Measurements from ENCODE around the gene NDUFAF2. TPM values are rescaled to one million over a fixed set of nuclear protein-coding genes. Genes with fewer than 3 reads are reported as not detected.
A peak's percentile ranks its signal among the peaks of the same experiment; 100 is the strongest.

NDUFAF2 gene
- total and polyA plus RNA-seq, 2 of the 13 experiments (the other 11 are each of a cell fraction or from before 2014, with no cell fraction given), result 34.0 to 78.4 TPM

DNA sequence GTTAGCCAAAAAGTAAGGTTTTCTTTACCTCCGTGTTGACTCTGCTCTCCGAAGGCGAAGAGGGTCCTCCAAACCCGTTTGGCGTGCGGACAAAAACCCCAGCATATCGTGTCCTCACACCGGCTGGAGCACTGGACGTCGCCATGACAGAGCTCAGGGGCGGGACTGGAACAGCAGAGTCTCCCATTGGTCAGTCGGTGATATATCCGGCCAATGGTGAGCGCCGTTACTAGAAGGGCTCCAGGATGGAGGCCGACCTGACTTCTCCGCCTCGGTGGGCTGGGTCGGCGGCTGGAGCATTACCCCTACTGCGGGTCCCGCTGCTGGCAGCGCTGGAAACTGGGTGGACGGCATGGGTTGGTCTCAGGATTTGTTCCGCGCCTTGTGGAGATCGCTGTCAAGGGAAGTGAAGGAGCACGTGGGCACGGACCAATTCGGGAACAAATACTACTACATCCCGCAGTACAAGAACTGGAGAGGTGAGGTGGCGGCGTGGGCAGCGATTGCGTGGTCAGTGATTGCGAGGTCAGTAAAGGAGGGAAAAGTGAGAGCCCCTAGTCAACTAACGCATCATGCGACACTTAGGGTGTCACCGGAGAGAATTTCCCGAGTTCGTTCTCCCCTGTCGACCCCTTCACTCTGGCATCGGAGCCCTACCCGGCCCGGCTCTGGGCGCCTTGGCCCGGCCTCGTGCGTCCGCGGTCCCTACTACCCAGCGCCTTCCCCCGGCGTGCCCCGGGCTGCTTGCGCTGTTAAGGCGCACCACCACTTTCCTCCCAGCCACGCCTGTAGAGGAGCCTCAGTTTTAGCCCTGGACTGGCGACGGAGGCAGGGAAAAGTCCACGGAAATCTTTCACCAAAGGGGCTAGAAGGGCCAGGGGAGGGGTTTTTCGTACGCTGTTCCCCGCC is at the start of gene NDUFAF2, which contains the start of gene ERCC8 (continued):
- peak; percentile 73 for TF ChIP-seq TBX2 (CRISPR knock-in tag; IDR thresholded peaks at IDR 0.05; ENCODE audit: borderline replicate concordance)
- peak; percentile 30; the same call in 1 of the 2 replicates for TF ChIP-seq RFX1 (IDR thresholded peaks at IDR 0.05)
- peak; percentile 7; the same call in 1 of the 2 replicates for TF ChIP-seq ZNF768 (CRISPR knock-in tag; IDR thresholded peaks at IDR 0.05)
- no peak for TF ChIP-seq ZNF552 (CRISPR knock-in tag; IDR thresholded peaks at IDR 0.05; ENCODE audit: borderline replicate concordance)
- TF ChIP-seq THYN1 (CRISPR knock-in tag; IDR thresholded peaks at IDR 0.05; ENCODE audit: borderline replicate concordance, low read depth), result no peak
- no peak for TF ChIP-seq ZNF367 (CRISPR knock-in tag; IDR thresholded peaks at IDR 0.05; ENCODE audit: borderline replicate concordance)
- TF ChIP-seq SRF (IDR thresholded peaks at IDR 0.05; ENCODE audit: low read depth, low read length), result no peak
- TF ChIP-seq ZNF205 (CRISPR knock-in tag; IDR thresholded peaks at IDR 0.05), result no peak
- no peak for TF ChIP-seq NR2F6 (IDR thresholded peaks at IDR 0.05)
- no peak for TF ChIP-seq NR2F6 (CRISPR knock-in tag; IDR thresholded peaks at IDR 0.05)
- peak; percentile 63 for TF ChIP-seq THAP11 (CRISPR knock-in tag; IDR thresholded peaks at IDR 0.05)
- no peak for TF ChIP-seq ZNF674 (CRISPR knock-in tag; IDR thresholded peaks at IDR 0.05; ENCODE audit: low read depth)
- no peak for TF ChIP-seq ZNF776 (CRISPR knock-in tag; IDR thresholded peaks at IDR 0.05)
- TF ChIP-seq, protein P1, sequence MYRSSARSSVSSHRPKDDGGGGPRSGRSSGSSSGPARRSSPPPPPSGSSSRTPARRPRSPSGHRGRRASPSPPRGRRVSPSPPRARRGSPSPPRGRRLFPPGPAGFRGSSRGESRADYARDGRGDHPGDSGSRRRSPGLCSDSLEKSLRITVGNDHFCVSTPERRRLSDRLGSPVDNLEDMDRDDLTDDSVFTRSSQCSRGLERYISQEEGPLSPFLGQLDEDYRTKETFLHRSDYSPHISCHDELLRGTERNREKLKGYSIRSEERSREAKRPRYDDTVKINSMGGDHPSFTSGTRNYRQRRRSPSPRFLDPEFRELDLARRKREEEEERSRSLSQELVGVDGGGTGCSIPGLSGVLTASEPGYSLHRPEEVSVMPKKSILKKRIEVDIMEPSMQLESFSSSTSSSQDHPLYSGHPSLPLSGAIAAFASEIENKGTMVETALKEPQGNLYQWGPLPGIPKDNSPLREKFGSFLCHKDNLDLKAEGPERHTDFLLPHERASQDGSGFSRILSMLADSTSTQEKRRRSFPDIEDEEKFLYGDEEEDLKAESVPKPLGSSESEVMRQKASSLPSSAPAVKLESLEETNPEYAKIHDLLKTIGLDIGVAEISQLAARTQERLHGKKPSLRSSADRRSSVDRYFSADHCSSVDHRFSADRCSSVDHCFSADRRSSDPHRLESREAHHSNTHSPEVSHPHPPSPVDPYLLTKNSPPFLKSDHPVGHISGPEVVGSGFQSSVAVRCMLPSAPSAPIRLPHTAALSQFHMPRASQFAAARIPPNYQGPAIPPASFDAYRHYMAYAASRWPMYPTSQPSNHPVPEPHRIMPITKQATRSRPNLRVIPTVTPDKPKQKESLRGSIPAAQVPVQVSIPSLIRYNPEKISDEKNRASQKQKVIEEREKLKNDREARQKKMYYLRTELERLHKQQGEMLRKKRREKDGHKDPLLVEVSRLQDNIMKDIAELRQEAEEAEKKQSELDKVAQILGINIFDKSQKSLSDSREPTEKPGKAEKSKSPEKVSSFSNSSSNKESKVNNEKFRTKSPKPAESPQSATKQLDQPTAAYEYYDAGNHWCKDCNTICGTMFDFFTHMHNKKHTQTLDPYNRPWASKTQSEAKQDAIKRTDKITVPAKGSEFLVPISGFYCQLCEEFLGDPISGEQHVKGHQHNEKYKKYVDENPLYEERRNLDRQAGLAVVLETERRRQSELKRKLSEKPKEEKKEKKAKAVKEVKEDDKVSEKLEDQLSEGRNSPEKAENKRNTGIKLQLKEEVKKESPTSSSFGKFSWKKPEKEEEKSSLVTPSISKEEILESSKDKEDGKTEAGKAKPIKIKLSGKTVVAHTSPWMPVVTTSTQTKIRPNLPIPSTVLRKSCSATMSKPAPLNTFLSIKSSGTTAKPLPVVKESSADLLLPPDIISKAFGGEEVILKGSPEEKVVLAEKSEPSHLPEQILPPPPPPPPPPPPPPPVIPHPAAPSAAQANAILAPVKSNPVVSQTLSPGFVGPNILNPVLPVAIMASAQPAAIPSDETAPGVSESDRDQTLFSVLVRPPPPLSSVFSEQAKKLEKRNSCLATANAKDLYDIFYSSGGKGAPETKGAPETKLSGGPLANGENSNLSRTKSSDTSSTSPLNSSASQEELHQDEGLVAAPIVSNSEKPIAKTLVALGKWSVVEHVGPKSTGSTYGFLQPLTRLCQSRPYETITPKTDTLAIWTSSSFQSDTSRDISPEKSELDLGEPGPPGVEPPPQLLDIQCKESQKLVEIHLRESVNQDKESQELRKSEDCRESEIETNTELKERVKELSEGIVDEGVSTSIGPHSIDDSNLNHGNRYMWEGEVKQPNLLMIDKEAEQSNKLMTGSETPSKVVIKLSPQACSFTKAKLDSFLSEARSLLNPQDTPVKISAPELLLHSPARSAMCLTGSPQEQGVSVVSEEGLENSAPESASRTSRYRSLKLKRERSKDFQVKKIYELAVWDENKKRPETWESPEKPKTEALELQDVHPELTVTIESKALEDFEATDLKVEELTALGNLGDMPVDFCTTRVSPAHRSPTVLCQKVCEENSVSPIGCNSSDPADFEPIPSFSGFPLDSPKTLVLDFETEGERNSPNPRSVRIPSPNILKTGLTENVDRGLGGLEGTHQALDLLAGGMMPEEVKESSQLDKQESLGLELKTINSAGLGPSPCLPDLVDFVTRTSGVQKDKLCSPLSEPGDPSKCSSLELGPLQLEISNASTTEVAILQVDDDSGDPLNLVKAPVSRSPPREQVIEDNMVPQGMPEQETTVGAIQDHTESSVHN (CRISPR knock-in tag; IDR thresholded peaks at IDR 0.05), result no peak; the same call in 1 of the 2 replicates
- no peak for TF ChIP-seq ZNF260 (CRISPR knock-in tag; IDR thresholded peaks at IDR 0.05; ENCODE audit: borderline replicate concordance, low read depth)
- TF ChIP-seq, protein P2, sequence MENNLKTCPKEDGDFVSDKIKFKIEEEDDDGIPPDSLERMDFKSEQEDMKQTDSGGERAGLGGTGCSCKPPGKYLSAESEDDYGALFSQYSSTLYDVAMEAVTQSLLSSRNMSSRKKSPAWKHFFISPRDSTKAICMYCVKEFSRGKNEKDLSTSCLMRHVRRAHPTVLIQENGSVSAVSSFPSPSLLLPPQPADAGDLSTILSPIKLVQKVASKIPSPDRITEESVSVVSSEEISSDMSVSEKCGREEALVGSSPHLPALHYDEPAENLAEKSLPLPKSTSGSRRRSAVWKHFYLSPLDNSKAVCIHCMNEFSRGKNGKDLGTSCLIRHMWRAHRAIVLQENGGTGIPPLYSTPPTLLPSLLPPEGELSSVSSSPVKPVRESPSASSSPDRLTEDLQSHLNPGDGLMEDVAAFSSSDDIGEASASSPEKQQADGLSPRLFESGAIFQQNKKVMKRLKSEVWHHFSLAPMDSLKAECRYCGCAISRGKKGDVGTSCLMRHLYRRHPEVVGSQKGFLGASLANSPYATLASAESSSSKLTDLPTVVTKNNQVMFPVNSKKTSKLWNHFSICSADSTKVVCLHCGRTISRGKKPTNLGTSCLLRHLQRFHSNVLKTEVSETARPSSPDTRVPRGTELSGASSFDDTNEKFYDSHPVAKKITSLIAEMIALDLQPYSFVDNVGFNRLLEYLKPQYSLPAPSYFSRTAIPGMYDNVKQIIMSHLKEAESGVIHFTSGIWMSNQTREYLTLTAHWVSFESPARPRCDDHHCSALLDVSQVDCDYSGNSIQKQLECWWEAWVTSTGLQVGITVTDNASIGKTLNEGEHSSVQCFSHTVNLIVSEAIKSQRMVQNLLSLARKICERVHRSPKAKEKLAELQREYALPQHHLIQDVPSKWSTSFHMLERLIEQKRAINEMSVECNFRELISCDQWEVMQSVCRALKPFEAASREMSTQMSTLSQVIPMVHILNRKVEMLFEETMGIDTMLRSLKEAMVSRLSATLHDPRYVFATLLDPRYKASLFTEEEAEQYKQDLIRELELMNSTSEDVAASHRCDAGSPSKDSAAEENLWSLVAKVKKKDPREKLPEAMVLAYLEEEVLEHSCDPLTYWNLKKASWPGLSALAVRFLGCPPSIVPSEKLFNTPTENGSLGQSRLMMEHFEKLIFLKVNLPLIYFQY (CRISPR knock-in tag; IDR thresholded peaks at IDR 0.05; ENCODE audit: borderline replicate concordance), result 0 out of 2 replicates have a peak, but pooled peaks have one; percentile 12
- TF ChIP-seq SOX5 (CRISPR knock-in tag; IDR thresholded peaks at IDR 0.05; ENCODE audit: borderline replicate concordance), result no peak
- no peak for TF ChIP-seq ZZZ3 (CRISPR knock-in tag; IDR thresholded peaks at IDR 0.05; ENCODE audit: borderline replicate concordance)
